ENCODE data around the gene CYP2U1.
A peak's percentile ranks its signal among the peaks of the same experiment; 100 is the strongest.

The CYP2U1 gene

DNA sequence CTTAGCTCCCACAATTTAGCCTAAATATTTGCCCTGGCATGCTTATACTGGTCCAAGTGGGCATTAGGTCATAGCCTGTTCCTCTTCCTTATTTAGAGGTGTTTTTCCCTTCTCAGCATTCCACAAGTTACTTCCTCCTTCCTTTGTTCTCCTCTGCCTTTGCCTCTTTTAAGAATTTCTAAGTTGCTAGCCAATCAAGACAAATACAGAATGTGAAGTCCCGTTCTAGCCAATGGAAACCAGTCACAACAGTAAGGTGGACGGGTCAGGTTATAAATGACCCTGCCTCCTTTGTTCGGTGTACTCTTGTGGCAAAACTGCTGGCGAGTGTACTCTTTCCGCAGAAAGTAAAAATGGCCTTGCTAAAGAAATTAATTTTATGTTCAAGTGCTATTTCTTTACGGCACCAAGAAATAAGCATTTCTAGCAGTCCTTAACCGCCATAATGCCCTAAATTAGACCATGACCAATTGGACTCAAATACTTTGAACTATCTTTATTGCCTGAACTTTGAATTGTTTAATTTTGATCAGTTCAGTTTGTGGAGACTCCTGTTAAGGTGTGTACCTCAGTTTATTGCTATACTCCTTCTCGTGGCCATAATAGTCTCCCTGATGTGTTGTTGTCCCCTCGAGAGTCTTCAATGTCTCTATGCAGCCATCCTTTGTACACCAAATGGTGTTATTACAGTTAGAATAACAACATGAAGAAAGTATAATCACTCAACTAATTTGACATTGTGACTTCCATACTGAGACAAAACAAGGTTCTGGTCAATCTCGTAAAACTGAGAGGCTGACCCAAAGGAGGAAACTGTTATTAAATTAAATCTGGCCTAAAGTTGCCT, 56.8 kb downstream of the CYP2U1 start:
- DNase-seq = peak; percentile 29 to 39

DNA sequence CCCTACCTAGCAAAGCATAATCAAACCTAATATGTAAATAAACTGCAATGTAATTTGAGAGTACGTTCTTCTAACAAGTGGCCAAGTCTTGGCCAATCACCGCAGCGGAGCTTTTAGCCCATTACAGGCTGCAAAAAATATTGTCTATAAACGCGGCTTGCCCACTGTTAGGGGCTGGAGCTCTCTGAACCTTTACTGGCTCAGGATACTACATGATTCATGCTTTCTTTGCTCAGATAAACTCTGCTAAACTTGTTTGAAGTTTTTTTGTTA, 57.4 kb downstream of the CYP2U1 start:
- no peak for DNase-seq

DNA sequence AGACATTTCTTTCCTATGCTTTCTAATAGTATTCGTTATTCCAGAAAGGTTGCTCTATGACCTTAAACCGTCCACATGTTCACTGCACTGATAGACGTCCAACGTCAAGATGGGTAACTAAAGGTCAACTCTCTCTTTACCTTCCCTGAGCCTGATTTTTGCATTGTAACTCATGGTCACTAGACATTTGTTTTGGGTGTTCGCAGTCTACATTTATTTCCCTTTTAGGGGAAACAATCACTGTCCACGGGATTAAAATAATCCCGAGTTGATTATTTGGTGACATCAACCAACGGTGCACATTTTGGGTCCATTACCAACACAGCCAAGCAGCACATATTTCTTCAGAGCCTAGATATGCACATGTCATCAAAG, 57.8 kb downstream of the CYP2U1 start:
- no peak for DNase-seq

DNA sequence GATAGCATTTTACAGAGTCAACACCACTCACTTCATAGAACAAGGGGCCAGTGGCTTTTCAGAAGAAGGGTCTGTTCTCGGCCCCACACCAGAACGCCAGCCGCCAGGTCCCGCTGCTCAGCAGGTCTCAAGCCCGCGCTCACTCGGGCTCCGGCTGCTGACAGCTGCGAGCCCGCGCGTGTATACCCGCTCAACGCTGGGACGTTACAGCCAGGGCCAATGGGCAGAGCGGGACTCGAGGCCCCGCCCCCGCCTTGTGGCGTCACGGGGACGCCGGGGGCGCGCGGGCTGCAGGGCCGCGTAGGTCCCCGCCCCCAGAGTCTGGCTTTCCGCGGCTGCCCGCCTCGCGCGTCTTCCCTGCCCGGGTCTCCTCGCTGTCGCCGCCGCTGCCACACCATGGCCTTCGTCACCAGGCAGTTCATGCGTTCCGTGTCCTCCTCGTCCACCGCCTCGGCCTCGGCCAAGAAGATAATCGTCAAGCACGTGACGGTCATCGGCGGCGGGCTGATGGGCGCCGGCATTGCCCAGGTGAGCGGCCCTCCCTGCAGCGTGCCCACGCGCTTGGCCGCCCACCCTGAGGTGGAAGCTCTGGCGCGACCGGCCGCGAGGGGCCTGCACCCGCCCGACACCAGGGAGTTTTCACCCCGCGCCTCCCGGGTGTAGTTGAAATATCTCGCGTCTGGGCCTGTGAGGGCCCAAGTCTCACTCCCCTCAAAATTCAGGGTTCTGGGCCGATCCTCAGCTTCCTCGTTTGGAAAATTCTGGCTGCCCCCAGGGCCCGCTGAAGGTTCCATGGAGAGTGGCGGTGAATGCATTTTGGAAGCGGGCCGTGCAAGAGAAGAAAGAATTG, 58.4 kb downstream of the CYP2U1 start, which contains the start of gene HADH:
Gene HADH, plus strand, starts transcription at position 353 of the 850 bp plus-strand sequence. Its CDS starts 44 bp downstream, at position 397.
- DNase-seq = peak; percentile 90 to 94

DNA sequence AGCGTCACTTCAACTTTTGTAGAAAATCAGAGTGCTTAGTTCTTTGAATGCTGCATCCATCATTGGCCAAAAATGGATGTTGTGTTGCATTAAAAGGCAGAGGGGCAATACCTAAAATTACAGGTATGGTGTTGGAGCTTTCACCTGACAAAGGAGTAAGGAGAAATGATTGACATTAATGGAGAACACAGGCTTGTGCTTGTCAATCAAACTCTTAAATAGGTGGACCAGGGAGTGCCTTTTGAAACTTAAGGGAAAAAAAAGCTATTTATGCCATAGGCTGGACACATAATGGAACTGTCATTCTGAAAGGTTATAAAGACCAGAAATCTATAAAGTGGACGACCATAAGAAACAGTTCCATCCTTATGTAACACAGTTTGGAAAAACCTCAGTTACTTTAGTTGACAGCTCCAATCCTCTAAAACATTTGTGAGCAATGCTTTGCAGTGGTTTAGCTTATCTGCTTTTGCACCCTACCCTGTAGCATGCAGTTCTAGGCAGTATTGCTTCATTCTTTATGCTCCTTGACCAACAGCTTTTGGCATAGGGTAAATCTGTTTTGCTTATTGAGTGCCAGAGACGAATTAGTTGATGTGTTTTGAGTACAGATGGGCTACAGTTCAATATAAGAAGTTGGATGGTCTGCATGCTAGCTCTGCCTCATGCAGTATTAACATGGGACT, 60.7 kb downstream of the CYP2U1 start:
- DNase-seq = no peak

DNA sequence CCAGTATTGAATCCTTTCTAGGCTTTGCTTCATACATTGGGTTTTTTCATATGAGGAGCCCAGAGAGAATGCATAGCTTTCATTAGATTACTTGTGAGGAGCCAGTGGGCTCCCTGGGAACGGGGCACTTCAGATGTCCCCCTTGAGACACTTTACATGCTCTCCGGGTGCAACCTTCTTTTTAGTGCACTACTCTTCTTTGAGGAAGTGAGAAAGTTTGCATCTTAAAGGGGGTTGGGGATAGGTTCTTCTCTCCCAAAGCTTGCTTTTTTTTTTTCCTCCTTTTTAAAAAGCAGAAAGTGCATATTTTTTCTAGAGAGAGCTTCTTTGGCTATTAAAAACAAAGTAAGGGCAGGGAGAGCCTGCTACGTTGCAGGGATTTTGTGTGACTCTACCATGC, 62.6 kb downstream of the CYP2U1 start:
- no peak for DNase-seq

DNA sequence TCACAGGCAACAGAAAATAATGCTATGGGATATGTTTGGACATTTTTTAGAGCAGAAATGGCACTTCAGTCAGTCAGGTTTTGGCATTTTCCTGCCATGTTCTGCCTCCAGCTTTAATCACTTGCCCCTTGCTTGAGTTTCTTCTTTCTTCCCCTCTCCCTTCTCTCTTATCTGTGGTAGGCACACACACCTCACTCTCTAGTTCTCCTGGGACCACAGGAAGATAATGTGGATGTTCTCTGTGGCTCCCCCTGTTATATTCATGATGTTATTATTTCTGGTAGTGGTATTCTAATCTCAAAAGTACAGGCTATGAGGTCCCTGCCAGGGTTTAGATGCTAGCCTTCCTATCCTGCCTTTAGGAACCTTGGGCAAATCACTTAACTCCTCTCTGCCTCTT, 63.5 kb downstream of the CYP2U1 start:
- DNase-seq = no peak

DNA sequence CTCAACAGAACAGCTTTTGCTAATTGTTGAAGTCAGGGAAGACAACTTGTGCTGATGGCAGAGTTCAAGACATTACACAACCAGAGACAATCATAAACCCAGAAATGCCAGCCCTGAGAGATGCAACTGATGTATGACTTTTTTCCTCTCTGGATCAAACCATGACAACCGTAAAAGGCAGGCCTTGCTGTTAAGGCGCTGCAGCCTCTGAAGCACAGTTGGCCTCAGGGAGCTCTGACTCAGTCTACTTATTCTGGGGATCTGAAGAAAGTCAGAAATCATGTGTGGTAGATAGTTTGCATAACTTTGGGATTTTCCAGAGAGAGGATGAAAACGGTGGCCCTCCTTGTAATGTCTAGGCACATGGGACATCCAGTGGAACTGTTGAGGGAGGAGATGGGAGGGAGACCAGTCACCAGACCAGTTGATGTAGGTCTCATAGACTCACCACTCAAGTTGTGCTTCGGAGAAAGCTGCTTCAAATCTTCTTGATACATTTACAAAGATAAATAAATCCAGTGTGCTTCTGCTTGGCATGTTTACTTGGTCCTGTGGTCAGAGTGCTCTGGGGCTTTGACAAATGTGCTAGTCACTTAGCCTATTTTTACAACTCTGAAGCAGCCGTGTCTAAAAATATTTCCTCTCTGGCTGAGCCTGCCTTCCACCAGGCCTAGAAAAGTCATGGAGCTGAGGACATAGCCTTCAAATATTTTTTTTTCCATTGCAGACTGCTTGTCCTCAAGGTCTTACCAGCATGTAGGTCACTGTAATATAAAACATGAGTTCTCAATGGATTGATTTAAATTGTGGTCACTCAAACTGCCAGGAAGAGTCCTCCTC, 65.8 kb downstream of the CYP2U1 start:
- no peak for DNase-seq

DNA sequence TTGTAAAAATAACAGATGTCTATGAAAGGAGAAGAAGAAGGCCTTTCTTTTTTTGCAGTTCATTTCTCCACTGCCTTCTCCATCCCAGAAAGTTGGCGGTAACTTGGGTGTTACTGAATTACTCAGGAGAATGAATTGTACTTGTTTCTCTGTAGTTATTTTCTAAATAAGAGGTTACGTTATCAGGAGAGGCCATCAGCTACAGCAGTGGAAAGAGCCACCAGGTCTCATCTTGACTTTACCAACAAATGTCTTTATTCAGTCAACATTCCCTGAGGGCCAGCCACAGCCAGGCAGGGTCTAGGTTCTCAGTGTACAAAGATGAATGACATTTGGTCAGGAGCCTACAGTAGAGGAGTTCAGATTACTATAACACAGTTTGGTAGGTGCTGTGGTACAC, 66.4 kb downstream of the CYP2U1 start:
- DNase-seq = no peak

DNA sequence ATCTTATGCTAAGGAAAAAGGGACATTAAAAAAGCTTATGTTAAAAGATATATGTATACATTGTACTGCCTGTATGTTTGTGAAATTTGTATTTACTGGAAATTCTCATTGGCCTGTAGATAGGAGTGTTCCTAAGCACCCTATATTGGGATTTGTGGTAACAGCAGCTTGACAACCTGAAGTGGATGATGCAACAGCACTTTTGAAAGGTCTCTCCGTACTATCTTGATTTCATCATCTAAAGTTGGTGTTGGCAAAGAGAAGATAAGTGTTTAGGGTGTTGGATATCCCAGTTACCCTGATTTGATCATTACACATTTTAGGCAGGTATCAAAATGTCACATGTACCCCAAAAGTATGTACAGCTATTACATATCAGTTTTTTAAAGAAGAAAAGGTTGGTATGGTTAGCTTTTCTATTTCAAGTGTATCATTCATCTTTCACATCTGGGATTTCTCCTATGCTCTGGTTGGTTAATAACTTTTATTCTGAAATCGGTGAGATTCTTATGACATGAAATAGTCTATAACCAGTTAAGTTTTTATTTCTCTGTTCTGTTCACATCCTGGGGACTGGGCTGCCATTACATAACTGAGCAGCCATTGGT, 68.7 kb downstream of the CYP2U1 start:
- DNase-seq = no peak

DNA sequence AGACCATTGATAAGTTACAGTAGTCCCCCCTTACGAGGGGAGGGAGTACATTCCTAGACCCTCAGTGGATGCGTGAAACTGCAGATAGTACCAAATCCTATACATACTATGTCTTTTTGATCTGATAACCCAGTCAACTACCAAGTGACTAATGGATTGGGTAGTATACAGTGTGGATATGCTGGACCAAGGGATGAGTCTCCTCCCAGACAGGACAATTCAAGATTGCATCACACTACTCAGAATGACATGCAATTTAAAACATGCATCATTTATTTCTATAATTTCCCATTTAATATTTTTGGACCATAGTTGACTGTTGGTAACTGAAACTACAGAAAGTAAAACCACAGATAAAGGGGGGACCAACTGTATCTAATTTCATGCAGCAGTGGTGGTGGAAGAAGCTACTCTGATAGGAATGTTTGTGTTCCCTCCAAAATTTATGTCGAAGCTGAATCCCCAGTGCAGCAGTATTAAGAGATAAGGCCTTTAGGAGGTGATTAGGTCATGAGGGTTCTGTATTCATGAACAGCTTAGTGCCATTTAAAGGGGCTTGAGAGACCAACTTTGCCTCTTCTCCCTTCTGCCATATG, 70.3 kb downstream of the CYP2U1 start:
- DNase-seq = no peak
